Measurements from ENCODE around the gene BBS9.
"Not testable (repeated sequence)": the region's sequence is repeated elsewhere in the genome, so short reads cannot be mapped to it uniquely, and the experiment has no call there.

The BBS9 gene

GRCh38 chr7:33196221-33196620, 66.9 kb downstream of the BBS9 start:
- peak; percentile 55 for DNase-seq (ENCODE audit: low read depth)

- no peak for DNase-seq (ENCODE audit: low read depth)
Observed at GRCh38 chr7:33200282-33200681, 70.9 kb downstream of the BBS9 start.

- no peak for DNase-seq (ENCODE audit: low read depth)
Observed at GRCh38 chr7:33201821-33202220, 72.5 kb downstream of the BBS9 start.

GRCh38 chr7:33210958-33211357, 81.6 kb downstream of the BBS9 start:
- no peak for DNase-seq (ENCODE audit: low read depth)

GRCh38 chr7:33212144-33212543, 82.8 kb downstream of the BBS9 start:
- DNase-seq (ENCODE audit: low read depth), result no peak

- no peak for DNase-seq (ENCODE audit: low read depth)
Observed at GRCh38 chr7:33215992-33216391, 86.6 kb downstream of the BBS9 start.

GRCh38 chr7:33217595-33217994, 88.2 kb downstream of the BBS9 start:
- no peak for DNase-seq (ENCODE audit: low read depth)

- DNase-seq (ENCODE audit: low read depth), result not testable (repeated sequence)
Observed at GRCh38 chr7:33218841-33219535, 89.6 kb downstream of the BBS9 start.

- DNase-seq (ENCODE audit: low read depth), result no peak
Observed at GRCh38 chr7:33220231-33220630, 90.9 kb downstream of the BBS9 start.

GRCh38 chr7:33221390-33221789, 92.0 kb downstream of the BBS9 start:
- no peak for DNase-seq (ENCODE audit: low read depth)

- no peak for DNase-seq (ENCODE audit: low read depth)
Observed at GRCh38 chr7:33232632-33233145, 103.3 kb downstream of the BBS9 start.

GRCh38 chr7:33233659-33234058, 104.3 kb downstream of the BBS9 start:
- DNase-seq (ENCODE audit: low read depth), result no peak

- no peak for DNase-seq (ENCODE audit: low read depth)
Observed at GRCh38 chr7:33237036-33237435, 107.7 kb downstream of the BBS9 start.

GRCh38 chr7:33243319-33243881, 114.0 kb downstream of the BBS9 start:
- DNase-seq (ENCODE audit: low read depth), result peak; percentile 69

- no peak for DNase-seq (ENCODE audit: low read depth)
Observed at GRCh38 chr7:33248671-33249070, 119.3 kb downstream of the BBS9 start.

- peak; percentile 90 for DNase-seq (ENCODE audit: low read depth)
Observed at GRCh38 chr7:33250421-33250871, 121.1 kb downstream of the BBS9 start.

- no peak for DNase-seq (ENCODE audit: low read depth)
Observed at GRCh38 chr7:33251301-33251700, 121.9 kb downstream of the BBS9 start.

GRCh38 chr7:33258491-33258951, 129.2 kb downstream of the BBS9 start:
- peak; percentile 69 for DNase-seq (ENCODE audit: low read depth)

GRCh38 chr7:33261585-33261984, 132.2 kb downstream of the BBS9 start:
- DNase-seq (ENCODE audit: low read depth), result peak; percentile 62

GRCh38 chr7:33262476-33262875, 133.1 kb downstream of the BBS9 start:
- DNase-seq (ENCODE audit: low read depth), result peak; percentile 31

- not testable (repeated sequence) for DNase-seq (ENCODE audit: low read depth)
Observed at GRCh38 chr7:33271839-33272371, 142.5 kb downstream of the BBS9 start.

GRCh38 chr7:33273356-33273755, 144.0 kb downstream of the BBS9 start:
- no peak for DNase-seq (ENCODE audit: low read depth)

GRCh38 chr7:33276325-33276724, 147.0 kb downstream of the BBS9 start:
- DNase-seq (ENCODE audit: low read depth), result no peak
